ENCODE data around the gene TUBB3.

- TF ChIP-seq CTCF (IDR thresholded peaks at IDR 0.05; ENCODE audit: low read length) (no peak), EZH2 (optimal IDR thresholded peaks at IDR 0.05; ENCODE audit: low read depth, low read length) (no peak), EZH2phosphoT487 (IDR thresholded peaks at IDR 0.05; ENCODE audit: low read length) (no peak)
These were observed 7.6 kb upstream of the TUBB3 start for GRCh38 chr16:89915303-89916232.
